ENCODE measurements around the gene TRAPPC13. TPM values are rescaled to one million over a fixed set of nuclear protein-coding genes. Genes with fewer than 3 reads are reported as not detected.

Gene TRAPPC13
- 29.6 and 35.2 TPM in 2 replicates for total RNA-seq

GRCh38 chr5:65624571-65625555 is at the start of gene TRAPPC13, which contains the start of gene SHLD3:
TRAPPC13 (plus strand) TSS chr5:65625027; CDS start chr5:65625061, 34 bp downstream.
SHLD3 (plus strand) TSS chr5:65625027; CDS start chr5:65629588, 4,561 bp downstream.

GRCh38 chr5:65624025-65624570 is 729 bp upstream of the TRAPPC13 start, which contains the start of gene TRIM23:
TRIM23 (minus strand) TSS chr5:65624333; CDS start chr5:65624274, 59 bp downstream.

Other genes starting within 250 kb of the TRAPPC13 start
- gene ADAMTS6, start 143.1 kb upstream of the TRAPPC13 start, total RNA-seq: 23.5 and 35.9 TPM in 2 replicates
- 14.9 and 15.2 TPM in 2 replicates for gene CENPK, start 61.9 kb upstream of the TRAPPC13 start, total RNA-seq
- 33.8 and 44.0 TPM in 2 replicates for gene PPWD1, start 61.7 kb upstream of the TRAPPC13 start, total RNA-seq
- gene TRIM23, start 694 bp upstream of the TRAPPC13 start, total RNA-seq: 33.4 and 34.1 TPM in 2 replicates
- 3.0 and 3.2 TPM in 2 replicates for gene SHLD3, start within 50 bp of the TRAPPC13 start, total RNA-seq
- gene SGTB, start 97.1 kb downstream of the TRAPPC13 start, total RNA-seq: 11.8 and 13.6 TPM in 2 replicates
- gene NLN, start 97.2 kb downstream of the TRAPPC13 start, total RNA-seq: 19.8 and 22.3 TPM in 2 replicates